DMS 273 (cell line): Measurements from ENCODE around the gene KCNIP4.

Experiments
- DNase-seq: peaks from one replicate; lab custom pipeline; 2025; ENCODE audit not compliant: unreplicated experiment; lab: John Stamatoyannopoulos, UW

Gene KCNIP4

DNA sequence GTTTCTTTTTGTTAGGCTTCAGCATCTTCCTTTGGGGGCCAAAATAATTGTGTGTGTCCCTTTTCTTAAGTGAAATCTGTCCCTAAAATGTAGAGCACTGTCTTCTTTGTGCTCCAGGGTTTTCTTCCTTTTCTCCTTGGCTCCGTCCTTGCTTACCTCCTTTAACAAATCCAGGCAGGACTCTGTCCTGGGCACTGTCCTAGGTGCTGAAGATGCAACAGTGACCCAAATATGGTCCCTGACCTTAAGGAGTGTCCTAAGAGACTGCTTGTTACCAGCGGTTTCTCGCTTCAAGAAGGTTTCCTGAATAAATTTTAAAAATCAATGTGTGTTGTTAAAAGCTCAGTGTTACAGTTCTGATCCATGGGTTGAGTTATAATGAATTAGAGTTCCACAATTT is 471.8 kb downstream of the KCNIP4 start:
- DNase-seq: no peak

DNA sequence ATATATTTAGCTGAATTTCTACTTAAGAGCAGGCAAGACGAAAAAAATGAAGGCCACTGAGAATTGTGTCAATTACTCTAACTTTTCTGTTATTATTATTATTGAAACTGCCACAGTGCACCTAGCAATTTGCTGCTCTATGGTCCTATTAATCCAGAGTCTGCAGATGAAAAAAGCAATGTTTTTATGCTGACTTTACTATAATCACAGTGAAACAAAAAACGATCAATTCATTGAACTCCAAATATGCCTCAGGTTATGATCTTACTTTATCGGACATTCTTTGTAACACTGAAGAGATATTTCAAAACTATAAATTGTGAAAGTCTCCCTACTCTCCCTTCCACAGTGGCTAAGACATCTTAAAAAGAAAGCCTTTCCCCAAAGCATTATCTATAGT is 474.4 kb downstream of the KCNIP4 start:
- no peak for DNase-seq

- peak; percentile 71 for DNase-seq
Observed at GRCh38 chr4:21470535-21470934, 478.0 kb downstream of the KCNIP4 start.

- peak; percentile 40 for DNase-seq
Observed at GRCh38 chr4:21469438-21470300, 478.9 kb downstream of the KCNIP4 start.

DNA sequence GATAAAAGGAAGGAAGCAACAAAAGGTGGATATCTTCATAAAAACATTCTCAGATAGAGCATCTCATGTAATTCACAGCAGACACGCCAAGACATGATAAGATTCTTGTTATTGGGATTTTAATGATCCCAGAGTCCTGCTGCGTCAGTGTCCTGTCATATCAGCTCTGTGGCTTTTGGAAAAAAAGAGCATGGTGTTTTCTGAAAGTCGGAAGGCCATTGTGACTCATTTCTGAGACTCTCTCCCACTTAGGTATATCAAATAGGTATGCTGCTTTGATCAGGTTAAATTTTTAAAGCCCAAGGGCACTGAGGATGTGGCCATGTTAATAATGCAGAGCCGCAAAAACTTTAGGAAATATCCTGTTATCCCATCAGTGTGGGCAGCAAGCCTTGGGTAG is 481.0 kb downstream of the KCNIP4 start:
- DNase-seq: no peak

DNA sequence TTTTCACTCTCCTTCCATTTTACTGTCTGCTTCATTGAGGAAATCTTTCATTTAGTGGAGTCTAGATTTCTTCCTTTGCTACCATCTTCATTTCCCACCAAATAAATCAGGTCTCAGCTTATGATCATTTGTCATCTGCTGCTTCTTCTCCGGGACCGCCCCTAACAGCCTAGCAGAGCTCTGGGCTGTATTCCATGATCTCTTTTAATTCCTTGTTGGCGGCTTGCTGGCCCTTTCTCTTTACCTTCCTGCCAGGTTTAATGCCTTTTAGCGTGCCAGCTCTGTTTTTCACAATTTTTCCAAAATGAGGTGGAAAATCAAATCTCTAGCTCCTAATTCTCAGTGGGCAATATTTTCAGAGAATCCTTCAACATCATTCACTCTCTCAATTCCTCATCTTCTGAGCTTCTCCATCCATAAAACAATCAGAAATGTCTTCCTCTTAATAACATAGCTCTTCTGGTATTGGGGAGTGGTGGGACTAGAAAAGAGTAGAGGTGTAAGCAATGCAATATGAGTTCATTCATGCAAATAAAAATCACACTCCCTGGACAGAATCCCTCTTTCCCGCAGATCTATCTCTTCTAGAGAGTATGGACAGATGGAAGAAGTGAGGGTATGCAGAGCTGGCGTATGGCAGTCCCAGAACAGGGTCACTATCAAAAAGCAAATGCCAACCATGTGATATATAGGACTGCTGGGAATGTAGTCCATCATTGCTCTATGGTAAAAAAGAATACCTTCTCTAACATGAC is 491.3 kb downstream of the KCNIP4 start:
- no peak for DNase-seq

DNA sequence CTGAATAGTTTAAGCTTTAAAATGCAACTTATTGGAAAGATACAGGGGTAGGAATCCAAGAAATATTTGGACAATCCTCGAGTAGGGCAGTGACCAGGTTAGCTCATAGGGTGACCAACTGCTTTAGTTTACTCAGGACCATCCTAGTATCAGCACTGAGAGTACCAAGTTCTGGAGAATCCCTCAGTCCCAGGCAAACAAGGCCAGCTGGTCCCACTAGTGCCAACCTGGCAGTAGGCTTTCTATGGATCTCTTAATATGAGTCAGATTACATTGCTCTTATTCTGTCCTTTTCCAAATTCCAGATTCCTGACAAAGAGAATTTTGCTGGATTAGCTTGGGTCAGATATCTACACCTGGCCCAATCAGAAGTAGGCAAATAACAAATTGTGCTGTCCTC is 493.7 kb downstream of the KCNIP4 start:
- DNase-seq: no peak

DNA sequence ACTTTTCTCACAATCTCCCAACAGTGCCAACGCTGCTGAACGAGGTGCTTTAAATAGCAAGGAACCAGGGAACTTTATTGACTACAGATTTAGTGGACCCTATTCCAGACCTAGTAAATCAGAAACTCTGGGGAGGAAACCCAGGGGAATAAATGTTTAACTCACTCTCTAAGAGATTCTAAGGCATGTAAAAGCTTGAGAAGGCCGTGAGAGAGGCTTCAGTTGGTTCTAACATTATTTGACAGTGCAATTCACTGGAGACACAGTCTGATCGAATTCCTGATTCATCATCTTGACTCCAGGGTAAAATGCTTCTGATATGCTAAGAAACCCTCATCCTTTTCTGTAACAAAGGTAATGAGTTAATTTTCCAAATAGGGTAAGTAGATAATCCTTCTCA is 494.4 kb downstream of the KCNIP4 start:
- no peak for DNase-seq

- no peak for DNase-seq
Observed at GRCh38 chr4:21452931-21453330, 495.6 kb downstream of the KCNIP4 start.

DNA sequence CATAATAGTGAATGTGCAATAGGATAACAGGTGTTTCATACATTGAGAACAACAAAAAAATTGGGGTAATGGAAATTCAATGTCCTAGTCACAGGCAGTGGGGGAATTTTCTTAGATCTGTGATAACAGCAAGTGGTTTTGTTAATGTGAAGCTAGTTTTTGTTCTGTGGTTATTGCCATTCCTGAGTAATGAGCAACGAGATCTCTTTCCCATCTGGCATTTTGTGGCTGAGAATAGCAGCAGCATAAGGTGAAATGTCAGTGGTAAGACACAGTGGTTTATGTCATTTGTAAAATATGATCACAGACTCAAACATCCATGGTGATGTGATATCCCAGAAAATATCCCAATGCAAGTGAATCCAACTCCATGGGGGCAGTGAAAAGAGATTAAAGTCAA is 497.5 kb downstream of the KCNIP4 start:
- peak; percentile 82 for DNase-seq

- peak; percentile 32 for DNase-seq
Observed at GRCh38 chr4:21450331-21450730, 498.2 kb downstream of the KCNIP4 start.

- no peak for DNase-seq
Observed at GRCh38 chr4:21447301-21448054, 501.1 kb downstream of the KCNIP4 start.

DNA sequence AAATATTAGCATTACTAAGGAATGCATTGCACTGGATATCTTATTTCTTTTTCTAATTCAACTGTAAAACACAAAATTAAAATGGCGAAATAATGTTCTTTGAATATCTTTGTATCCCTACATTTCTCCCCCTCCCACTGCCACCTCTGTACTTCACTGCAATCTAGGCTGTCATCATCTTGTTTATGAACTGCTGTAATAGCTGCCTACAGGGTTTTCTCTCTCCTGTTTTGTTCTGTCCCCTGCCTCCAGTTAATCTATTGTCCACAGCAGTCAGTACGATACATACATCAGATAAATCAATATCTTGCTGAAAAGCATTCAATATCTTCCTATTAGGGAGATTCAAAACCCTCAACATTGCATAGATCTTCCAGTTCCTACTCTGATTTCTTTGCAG is 528.4 kb downstream of the KCNIP4 start:
- DNase-seq: no peak

GRCh38 chr4:21415728-21416127 is 532.8 kb downstream of the KCNIP4 start:
- DNase-seq: no peak

GRCh38 chr4:21413807-21414370 is 534.7 kb downstream of the KCNIP4 start:
- DNase-seq: no peak

DNA sequence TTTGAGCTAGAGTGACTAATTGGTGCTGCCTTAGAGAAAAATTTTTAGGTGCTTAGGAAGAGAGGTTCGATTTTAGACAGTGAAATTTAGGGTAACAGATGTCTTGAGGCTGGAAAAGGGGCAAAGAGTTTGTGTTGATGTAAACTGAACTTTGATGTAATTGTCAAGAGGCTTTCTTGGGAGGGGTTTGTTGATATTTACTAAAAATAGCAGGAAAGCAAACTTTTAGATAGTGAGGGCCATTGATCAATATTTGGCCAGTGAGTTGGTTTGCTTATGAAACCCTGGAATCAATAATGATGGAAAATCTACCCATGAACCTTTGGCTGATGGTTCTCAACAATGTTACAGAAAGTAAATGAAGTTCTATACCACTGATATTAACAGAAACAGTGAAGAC is 537.5 kb downstream of the KCNIP4 start:
- DNase-seq: no peak

- DNase-seq: no peak
Observed at GRCh38 chr4:21410372-21410771, 538.2 kb downstream of the KCNIP4 start.

DNA sequence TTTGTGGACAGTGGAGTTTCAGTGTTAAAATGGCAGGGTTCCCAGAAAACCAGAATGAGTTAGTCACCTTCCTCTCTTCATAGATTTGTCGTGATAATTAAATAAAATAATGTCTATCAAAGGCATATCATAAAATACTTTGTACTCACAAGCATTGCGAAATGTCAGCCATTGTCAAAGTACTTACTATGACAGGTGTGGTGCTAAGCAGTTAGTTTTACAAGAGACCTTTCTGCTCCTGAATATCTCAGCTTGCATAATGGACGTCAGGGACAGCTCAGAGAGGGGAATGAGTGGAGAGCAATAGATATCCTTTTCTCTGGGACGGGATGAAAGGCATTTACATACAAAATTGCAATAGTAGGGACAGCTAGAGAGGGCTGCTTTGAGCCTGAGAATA is 560.9 kb downstream of the KCNIP4 start:
- no peak for DNase-seq

DNA sequence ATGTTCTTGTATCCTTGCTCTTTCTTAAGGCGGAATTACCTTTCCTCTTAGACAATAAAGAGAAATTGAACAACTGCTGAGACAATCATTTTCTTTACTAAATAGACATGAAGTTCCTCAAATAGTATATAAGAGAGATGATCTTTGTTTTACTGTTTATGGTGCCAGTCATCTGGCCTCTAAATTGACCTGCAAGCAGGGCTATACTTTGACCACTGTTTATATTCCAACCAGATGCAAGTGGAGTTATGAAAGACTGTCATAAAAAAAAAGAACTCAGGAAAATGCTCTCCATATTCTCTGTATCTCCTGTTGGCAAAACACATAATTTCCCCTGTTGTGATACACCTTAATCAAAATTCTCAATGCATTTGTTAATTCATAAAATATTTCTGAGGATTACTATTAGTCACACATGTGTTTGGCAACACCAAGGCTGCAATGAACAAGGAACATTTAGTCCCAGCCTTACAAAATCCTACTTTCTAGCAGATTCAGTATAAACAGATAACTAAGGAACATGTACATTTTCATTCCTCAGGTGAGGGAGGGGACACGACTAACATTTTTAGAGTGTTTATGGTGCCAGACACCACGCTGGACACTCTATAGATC is 562.3 kb downstream of the KCNIP4 start:
- DNase-seq: no peak

GRCh38 chr4:21385706-21386105 is 562.9 kb downstream of the KCNIP4 start:
- DNase-seq: no peak

- no peak for DNase-seq
Observed at GRCh38 chr4:21384609-21385008, 564.0 kb downstream of the KCNIP4 start.
